ENCODE measurements around the gene AHR. TPM values are rescaled to one million over a fixed set of nuclear protein-coding genes. Genes with fewer than 3 reads are reported as not detected.

Gene AHR
- total RNA-seq (67.1 and 69.8 TPM in 2 replicates), polyA plus RNA-seq (10.6 and 11.0 TPM in 2 replicates)

DNA sequence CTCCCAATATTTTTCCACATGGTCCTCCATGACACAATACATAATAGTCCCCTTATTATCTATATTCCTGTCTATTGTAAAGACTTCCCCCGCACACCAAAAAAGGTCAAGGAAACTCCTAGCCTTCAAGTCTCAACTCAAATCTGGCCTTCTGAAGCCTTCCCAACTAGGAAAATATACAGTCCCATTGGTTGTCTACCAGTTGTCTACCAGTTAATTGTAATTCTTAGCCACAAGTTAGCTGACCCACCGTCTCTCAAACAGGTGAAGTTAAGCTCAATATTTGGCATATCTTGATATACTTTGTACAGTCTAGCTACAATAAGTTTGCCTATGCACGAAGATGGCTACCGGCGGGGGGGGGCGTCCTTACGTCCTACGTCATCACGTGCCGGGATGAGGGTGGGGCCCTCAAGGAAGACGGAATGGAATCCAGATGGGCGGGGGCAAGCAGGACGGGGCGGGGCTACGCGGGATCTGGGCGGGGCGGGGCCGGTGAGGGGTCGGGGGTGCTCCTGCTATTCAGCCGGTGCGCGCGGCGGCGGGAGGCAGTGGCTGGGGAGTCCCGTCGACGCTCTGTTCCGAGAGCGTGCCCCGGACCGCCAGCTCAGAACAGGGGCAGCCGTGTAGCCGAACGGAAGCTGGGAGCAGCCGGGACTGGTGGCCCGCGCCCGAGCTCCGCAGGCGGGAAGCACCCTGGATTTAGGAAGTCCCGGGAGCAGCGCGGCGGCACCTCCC lies at the start of gene AHR:
AHR (plus strand) TSS at position 551 of the 738 bp plus-strand sequence. CDS start 613 bp downstream, outside the sequence.
- Histone ChIP-seq H4K20me1 (ENCODE audit: insufficient read depth, poor library complexity, severe bottlenecking) (peaks cover 20% of the 10 kb centered on the region), H3K36me3 (replicated peaks; ENCODE audit: insufficient read depth, low read depth) (no peaks in the 10 kb centered on the region), H3K27me3 (no peaks in the 10 kb centered on the region), H3K79me2 (peaks cover 42% of the 10 kb centered on the region), H3K27ac (peak within 1 kb of the TSS; percentile 90), H3K4me2 (peak within 1 kb of the TSS; percentile 73), H3K4me3 (peak within 1 kb of the TSS; percentile 88), H2AFZ (peak within 1 kb of the TSS; percentile 93), H3K9me3 (ENCODE audit: low read depth) (no peaks in the 10 kb centered on the region), H3K4me1 (ENCODE audit: insufficient read depth) (no peaks in the 10 kb centered on the region), H3K9me2 (replicated peaks; ENCODE audit: insufficient read depth) (no peaks in the 10 kb centered on the region)
- 13% methylated on average over 17 of the region's 46 CpGs for WGBS (ENCODE audit: low lambda C conversion rate, missing lambda C conversion rate)
- peak; percentile 95 for DNase-seq (ENCODE audit: low spot score)
- no peak for TF ChIP-seq CTCF (IDR thresholded peaks at IDR 0.05; ENCODE audit: poor library complexity)
- no peak for TF ChIP-seq EZH2 (IDR thresholded peaks at IDR 0.05; ENCODE audit: borderline replicate concordance)
- TF ChIP-seq EZH2phosphoT487 (IDR thresholded peaks at IDR 0.05; ENCODE audit: low read depth, severe bottlenecking, unreplicated experiment): no peak

GRCh38 chr7:17253885-17254284 lies 44.6 kb upstream of the AHR start:
- H3K4me3 ChIP-seq: no peak overlapping the region
- H3K36me3 ChIP-seq (replicated peaks; ENCODE audit: insufficient read depth, low read depth): no peaks in the 10 kb centered on the region
- no peaks in the 10 kb centered on the region for H3K9me3 ChIP-seq (ENCODE audit: low read depth)
- no peaks in the 10 kb centered on the region for H4K20me1 ChIP-seq (ENCODE audit: insufficient read depth, poor library complexity, severe bottlenecking)
- no peaks in the 10 kb centered on the region for H3K9me2 ChIP-seq (replicated peaks; ENCODE audit: insufficient read depth)
- no peaks in the 10 kb centered on the region for H3K79me2 ChIP-seq
- H2AFZ ChIP-seq: no peak overlapping the region
- no peaks in the 10 kb centered on the region for H3K27me3 ChIP-seq
- no peak for DNase-seq (ENCODE audit: low spot score)
- no peak overlapping the region for H3K4me2 ChIP-seq
- TF ChIP-seq CTCF (IDR thresholded peaks at IDR 0.05; ENCODE audit: poor library complexity) (no peak), EZH2 (IDR thresholded peaks at IDR 0.05; ENCODE audit: borderline replicate concordance) (no peak), EZH2phosphoT487 (IDR thresholded peaks at IDR 0.05; ENCODE audit: low read depth, severe bottlenecking, unreplicated experiment) (no peak)
- WGBS (ENCODE audit: low lambda C conversion rate, missing lambda C conversion rate): 97% methylated on average over 3 of the region's 3 CpGs
- no peak overlapping the region for H3K27ac ChIP-seq
- H3K4me1 ChIP-seq (ENCODE audit: insufficient read depth): no peaks in the 10 kb centered on the region

DNA sequence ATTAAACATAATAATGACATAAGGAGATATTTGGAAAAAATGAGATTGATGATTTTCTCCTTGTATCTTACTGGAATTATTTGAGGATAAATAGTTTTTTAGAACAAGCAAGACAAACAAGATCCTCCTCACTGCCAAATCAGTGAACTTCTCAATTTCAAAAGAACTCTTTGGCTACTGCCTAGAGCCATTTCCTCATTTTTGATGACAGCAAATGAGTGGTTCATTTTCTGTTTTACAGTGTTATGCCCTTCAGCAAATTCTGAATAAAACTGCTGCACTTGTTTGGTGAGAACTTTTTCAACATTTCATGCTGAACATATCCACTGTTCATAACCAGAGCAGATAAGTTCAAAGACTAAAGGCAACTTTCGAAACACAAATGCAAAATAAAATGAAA lies 42.5 kb upstream of the AHR start:
- no peaks in the 10 kb centered on the region for H4K20me1 ChIP-seq (ENCODE audit: insufficient read depth, poor library complexity, severe bottlenecking)
- DNase-seq (ENCODE audit: low spot score): no peak
- no peak overlapping the region for H3K4me2 ChIP-seq
- H3K4me1 ChIP-seq (ENCODE audit: insufficient read depth): no peaks in the 10 kb centered on the region
- no peaks in the 10 kb centered on the region for H3K79me2 ChIP-seq
- no peaks in the 10 kb centered on the region for H3K9me3 ChIP-seq (ENCODE audit: low read depth)
- no peaks in the 10 kb centered on the region for H3K36me3 ChIP-seq (replicated peaks; ENCODE audit: insufficient read depth, low read depth)
- H3K27ac ChIP-seq: no peak overlapping the region
- no peak for TF ChIP-seq CTCF (IDR thresholded peaks at IDR 0.05; ENCODE audit: poor library complexity)
- TF ChIP-seq EZH2phosphoT487 (IDR thresholded peaks at IDR 0.05; ENCODE audit: low read depth, severe bottlenecking, unreplicated experiment): no peak
- TF ChIP-seq EZH2 (IDR thresholded peaks at IDR 0.05; ENCODE audit: borderline replicate concordance): no peak
- H3K9me2 ChIP-seq (replicated peaks; ENCODE audit: insufficient read depth): no peaks in the 10 kb centered on the region
- H3K4me3 ChIP-seq: no peak overlapping the region
- H3K27me3 ChIP-seq: no peaks in the 10 kb centered on the region
- H2AFZ ChIP-seq: no peak overlapping the region
- 97% methylated on average over 1 of the region's 1 CpG for WGBS (ENCODE audit: low lambda C conversion rate, missing lambda C conversion rate)
